Adipose tissue (tissue), 3 donors: ENCODE results near the gene SLC52A1. TPM values are rescaled to one million over a fixed set of nuclear protein-coding genes. Genes with fewer than 3 reads are reported as not detected.
"Not testable (repeated sequence)": the region's sequence is repeated elsewhere in the genome, so short reads cannot be mapped to it uniquely, and the experiment has no call there.

ENCODE experiments used
- H3K27ac ChIP-seq: one replicate; pipeline ENCODE4 v1.5.1; 2013; ENCODE audit warnings: low read depth, low read length
- WGBS, 3 donors: extraction: QIAGEN DNeasy Blood & Tissue Kit; methylation state at CpG; one replicate each; pipeline ENCODE4 v1.1.7; 2013; 5-methylcytosine and 5-hydroxymethylcytosine counted together
- polyA plus RNA-seq, 3 donors: library from polyadenylated mRNA; stranded (reverse); fragments of 200-250 nt; gene quantifications; one replicate each; pipeline ENCODE4 v1.2.3, GENCODE V29; 2013
- donor health status: healthy with polysubstance abuse.
- donor health status: Bipolar disorder and iron deficiency.
- donor health status: healthy.

SLC52A1 gene
- polyA plus RNA-seq, 3 donors = not detected

DNA sequence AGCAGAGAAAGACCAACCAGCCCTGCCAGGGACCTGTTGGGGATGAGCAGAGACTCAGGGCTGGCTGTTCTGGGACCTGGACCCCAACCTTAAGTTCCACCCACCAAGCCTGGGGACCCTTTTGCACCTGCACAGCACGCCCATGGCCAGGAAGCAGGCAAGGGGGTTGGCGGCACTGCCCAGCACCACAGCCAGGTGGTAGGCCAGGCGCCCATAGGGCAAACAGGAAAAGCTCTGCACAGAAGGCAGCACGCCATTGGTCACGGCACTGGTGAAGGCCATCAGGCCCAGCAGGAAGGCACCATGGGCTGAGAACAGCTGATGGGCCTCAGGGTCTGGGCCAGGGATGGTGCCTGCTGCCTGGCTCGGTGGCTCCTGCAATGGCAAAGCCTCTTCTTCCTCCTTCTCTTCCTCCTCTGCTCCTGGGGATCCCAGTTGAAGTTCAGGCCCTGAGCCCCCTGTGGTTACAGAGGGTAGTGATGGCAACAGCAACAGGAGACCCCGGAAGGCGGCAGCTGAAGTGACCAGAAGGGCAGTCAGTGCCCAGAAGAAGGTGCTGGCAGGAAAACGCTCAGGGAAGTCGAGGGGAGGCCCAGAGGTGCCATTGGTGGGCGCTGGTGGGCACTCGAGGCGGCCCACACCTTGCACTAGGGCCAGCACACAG is 1.7 kb downstream of the SLC52A1 start:
- 85 to 95% (median 92%) methylated on average over 13 of the region's 13 CpGs for WGBS, 3 donors

GRCh38 chr17:5032865-5033264 is 2.4 kb downstream of the SLC52A1 start:
- H3K27ac ChIP-seq = no peak overlapping the region
- WGBS, 3 donors = 87 to 95% (median 94%) methylated on average over 6 of the region's 6 CpGs

More for the DNA sequence above, 1.7 kb downstream of the SLC52A1 start:
- no peak overlapping the region for H3K27ac ChIP-seq

DNA sequence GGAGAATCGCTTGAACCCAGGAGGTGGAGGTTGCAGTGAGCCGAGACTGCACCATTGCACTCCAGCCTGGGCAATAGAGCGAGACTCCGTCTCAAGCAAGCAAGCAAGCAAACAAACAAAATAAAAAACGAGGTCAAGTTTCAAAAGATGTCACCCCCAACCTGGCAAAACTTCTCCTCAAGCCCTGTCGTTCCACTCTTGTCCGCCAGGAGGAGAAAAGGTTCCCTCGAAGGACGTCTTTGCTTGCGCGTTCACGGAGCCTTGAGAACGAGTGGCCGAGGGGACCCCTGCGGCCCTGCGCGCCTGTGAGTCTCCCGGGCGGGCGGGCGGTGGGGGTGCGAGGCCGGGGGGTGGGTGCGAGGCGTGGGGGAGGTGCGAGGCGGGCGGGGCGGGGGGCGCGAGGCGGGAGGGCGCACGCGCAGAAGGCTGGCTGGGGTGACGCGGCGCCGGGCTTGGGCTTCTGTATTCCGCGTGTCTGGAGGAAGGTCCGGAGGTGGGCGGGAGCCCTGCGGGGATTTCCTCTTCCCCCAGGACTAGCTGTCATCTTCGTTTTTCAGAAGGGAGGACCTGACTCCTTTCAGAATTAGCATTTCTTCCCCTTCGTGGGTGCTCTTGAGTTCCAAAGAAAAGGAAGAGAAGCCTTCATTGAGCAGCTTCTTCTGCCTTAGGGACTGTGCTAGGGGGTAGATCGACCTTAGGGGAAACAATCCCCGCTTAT is 3.7 kb downstream of the SLC52A1 start:
- 3 to 4% (median 3%) methylated on average over 40 to 48 of the region's 48 CpGs for WGBS, 3 donors
- no peak overlapping the region for H3K27ac ChIP-seq

DNA sequence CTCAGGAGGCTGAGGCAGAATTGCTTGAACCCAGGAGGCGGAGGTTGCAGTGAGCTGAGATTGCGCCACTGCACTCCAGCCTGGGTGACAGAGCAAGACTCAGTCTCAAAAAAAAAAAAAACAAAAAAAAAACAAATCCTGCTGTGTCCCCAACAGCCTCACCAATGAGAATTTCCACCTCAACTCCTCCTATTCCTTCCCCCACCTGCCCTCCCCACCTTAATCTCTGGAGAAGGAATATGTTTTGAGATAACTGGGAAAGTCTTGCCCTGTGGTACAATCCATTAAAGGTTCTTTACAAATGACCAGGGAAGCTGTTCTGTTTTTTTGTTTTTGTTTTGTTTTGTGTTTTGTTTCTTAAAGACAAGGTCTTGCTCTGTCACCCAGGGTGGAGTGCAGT is 5.1 kb downstream of the SLC52A1 start:
- not testable (repeated sequence) for H3K27ac ChIP-seq
- 59 to 73% (median 70%) methylated on average over 2 of the region's 2 CpGs for WGBS, 3 donors

DNA sequence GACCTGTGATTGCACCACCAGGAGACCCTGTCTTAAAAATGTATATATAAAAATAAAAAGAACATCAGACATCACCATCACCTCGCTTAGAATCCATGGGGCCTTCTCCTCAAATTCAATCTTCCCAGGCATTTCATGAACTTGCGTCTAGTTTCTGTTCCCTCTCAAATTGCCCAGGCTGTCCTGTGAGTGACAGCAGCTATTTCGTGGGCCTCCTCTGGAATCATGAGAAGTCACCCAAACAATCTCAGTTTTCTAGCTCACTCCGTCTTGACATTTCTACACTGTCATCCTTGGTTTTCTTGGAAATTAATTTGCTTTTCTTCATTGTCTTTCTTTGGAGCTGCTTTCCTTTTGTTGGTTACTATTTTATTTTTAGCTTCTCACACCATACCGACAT is 7.3 kb downstream of the SLC52A1 start:
- 75 to 81% (median 78%) methylated on average over 5 of the region's 5 CpGs for WGBS, 3 donors
- H3K27ac ChIP-seq = no peak overlapping the region

GRCh38 chr17:5027299-5027698 is 7.9 kb downstream of the SLC52A1 start:
- WGBS, 3 donors = 82 to 91% (median 90%) methylated on average over 6 of the region's 6 CpGs
- H3K27ac ChIP-seq = no peak overlapping the region

DNA sequence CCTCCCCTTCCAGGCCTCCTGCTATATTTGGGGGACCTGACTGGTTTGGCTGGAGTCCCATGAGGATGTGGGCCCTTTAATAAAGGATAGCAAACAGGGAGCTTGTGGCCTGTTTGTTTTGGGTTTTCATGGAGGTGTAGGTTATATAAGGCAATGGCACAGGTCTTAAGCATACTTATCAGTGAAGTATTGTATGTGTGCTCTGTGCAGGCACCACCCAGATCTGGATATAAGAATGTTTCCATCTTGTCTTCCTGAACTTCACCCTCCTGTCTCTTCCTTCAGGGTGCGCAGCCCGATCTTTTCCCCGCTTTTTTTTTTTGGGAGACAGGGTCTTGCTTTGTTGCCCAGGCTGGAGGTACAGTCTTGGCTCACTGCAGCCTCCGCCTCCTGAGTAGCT is 10.6 kb downstream of the SLC52A1 start:
- 87 to 98% (median 93%) methylated on average over 4 of the region's 4 CpGs for WGBS, 3 donors
- no peak overlapping the region for H3K27ac ChIP-seq

DNA sequence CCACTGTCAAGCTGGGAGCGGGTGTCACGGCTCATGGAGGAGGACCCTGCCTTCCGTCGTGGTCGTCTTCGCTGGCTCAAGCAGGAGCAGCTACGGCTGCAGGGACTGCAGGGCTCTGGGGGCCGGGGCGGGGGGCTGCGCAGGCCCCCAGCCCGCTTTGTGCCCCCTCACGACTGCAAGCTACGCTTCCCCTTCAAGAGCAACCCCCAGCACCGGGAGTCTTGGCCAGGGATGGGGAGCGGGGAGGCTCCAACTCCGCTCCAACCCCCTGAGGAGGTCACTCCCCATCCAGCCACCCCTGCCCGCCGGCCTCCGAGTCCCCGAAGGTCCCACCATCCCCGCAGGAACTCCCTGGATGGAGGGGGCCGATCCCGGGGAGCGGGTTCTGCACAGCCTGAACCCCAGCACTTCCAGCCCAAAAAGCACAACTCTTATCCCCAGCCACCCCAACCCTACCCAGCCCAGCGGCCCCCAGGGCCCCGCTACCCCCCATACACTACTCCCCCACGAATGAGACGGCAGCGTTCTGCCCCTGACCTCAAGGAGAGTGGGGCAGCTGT is 11.6 kb downstream of the SLC52A1 start:
- H3K27ac ChIP-seq = no peak overlapping the region
- WGBS, 3 donors = 85 to 91% (median 90%) methylated on average over 21 to 29 of the region's 29 CpGs

DNA sequence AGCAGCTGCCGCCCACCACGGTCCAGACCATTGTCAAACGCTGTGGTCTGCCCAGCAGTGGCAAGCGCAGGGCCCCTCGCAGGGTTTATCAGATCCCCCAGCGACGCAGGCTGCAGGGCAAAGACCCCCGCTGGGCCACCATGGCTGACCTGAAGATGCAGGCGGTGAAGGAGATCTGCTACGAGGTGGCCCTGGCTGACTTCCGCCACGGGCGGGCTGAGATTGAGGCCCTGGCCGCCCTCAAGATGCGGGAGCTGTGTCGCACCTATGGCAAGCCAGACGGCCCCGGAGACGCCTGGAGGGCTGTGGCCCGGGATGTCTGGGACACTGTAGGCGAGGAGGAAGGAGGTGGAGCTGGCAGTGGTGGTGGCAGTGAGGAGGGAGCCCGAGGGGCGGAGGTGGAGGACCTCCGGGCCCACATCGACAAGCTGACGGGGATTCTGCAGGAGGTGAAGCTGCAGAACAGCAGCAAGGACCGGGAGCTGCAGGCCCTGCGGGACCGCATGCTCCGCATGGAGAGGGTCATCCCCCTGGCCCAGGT is 13.0 kb downstream of the SLC52A1 start:
- no peak overlapping the region for H3K27ac ChIP-seq
- WGBS, 3 donors = 95 to 96% (median 95%) methylated on average over 27 to 30 of the region's 30 CpGs

GRCh38 chr17:5020502-5021023 is 14.7 kb downstream of the SLC52A1 start:
- WGBS, 3 donors = 86 to 88% (median 87%) methylated on average over 20 of the region's 20 CpGs
- H3K27ac ChIP-seq = no peak overlapping the region

GRCh38 chr17:5019475-5019956 is 15.7 kb downstream of the SLC52A1 start:
- 31 to 53% (median 43%) methylated on average over 1 of the region's 1 CpG for WGBS, 3 donors
- H3K27ac ChIP-seq = no peak overlapping the region

GRCh38 chr17:5014357-5014756 is 20.9 kb downstream of the SLC52A1 start:
- 83 to 89% (median 83%) methylated on average over 4 of the region's 4 CpGs for WGBS, 3 donors

DNA sequence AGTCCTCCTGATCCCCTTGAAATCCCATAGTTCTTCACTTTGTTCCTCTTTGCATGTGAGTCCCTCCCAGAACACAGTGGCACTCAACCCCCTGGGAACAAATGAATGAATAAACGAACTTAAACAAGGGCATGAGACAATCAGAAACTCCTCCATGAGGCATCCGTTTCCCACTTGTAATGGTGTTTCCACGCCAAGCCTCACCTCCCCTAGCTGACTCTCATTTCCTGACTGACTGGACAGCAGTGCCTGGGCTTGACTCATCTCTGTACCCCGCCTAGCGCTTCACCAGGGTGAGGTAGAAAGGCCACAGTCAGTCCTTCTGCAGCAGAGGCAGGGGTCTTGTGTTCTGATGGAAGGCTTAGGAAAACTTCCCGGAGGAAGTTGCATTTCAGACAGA is 23.3 kb downstream of the SLC52A1 start:
- WGBS, 3 donors = 75 to 86% (median 78%) methylated on average over 6 of the region's 6 CpGs
- no peak overlapping the region for H3K27ac ChIP-seq

More at GRCh38 chr17:5014357-5014756, 20.9 kb downstream of the SLC52A1 start:
- H3K27ac ChIP-seq = no peak overlapping the region

GRCh38 chr17:5003214-5003867 is 31.9 kb downstream of the SLC52A1 start:
- H3K27ac ChIP-seq = no peak overlapping the region
- WGBS, 3 donors = 94 to 96% (median 94%) methylated on average over 18 of the region's 18 CpGs

GRCh38 chr17:5002121-5002788 is 33.0 kb downstream of the SLC52A1 start:
- 92 to 94% (median 93%) methylated on average over 20 of the region's 20 CpGs for WGBS, 3 donors
- no peak overlapping the region for H3K27ac ChIP-seq

- H3K27ac ChIP-seq = no peak overlapping the region
- 40 to 67% (median 61%) methylated on average over 11 of the region's 11 CpGs for WGBS, 3 donors
These were observed 35.0 kb downstream of the SLC52A1 start for GRCh38 chr17:5000237-5000639.

- no peak overlapping the region for H3K27ac ChIP-seq
- 39 to 78% (median 69%) methylated on average over 12 of the region's 12 CpGs for WGBS, 3 donors
These were observed 35.7 kb downstream of the SLC52A1 start for GRCh38 chr17:4999430-5000093.
